NCI-H128 (cell line): ENCODE measurements around the gene CSTF1.
"Not testable (repeated sequence)": the region's sequence is repeated elsewhere in the genome, so short reads cannot be mapped to it uniquely, and the experiment has no call there.

Experiments
- DNase-seq: peaks from one replicate; lab custom pipeline; 2025; ENCODE audit not compliant: unreplicated experiment; lab: John Stamatoyannopoulos, UW

Gene CSTF1

DNA sequence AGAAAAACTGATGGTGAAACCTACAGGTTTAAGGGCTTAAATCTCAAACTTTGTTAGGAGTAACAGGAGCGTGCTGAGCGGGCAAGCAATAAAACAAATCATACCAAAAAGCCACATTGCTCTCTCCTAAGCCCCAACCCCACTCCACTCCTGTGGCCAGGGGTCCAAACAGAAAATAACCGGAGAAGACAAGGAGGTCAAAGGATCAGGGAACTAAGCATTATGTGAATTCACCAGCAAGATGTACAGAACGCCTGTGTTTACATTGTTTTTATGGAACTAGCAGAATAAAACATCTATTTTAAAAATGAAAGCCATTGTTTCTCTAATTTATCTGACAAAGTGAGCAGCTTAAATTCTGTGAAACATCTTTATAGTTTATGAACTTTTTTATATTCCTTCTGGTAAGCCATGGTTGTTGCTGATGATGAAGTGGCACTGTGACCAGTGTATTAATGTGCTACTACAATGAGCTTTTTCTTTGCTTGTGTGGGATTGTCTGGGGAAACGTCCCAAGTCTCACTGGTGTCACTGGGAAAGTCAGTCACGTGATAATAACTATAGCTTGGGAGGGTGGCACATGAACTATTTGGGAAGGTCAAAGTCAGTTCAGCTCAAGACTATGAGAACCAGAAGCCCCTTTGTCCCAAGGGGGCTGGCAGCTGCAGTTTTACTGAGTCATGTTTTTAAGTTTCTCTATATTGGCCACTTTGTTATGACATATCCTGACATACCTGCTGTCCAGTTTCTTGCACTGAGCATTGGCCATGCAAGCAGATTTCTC is 23.9 kb upstream of the CSTF1 start:
- no peak for DNase-seq

- no peak for DNase-seq
These were observed 23.3 kb upstream of the CSTF1 start for GRCh38 chr20:56369179-56369578.

- DNase-seq: no peak
These were observed 20.5 kb upstream of the CSTF1 start for GRCh38 chr20:56371977-56372376.

- no peak for DNase-seq
These were observed 19.6 kb upstream of the CSTF1 start for GRCh38 chr20:56372850-56373249.

- DNase-seq: no peak
These were observed 18.5 kb upstream of the CSTF1 start for GRCh38 chr20:56373942-56374341.

GRCh38 chr20:56376331-56376730 is 16.1 kb upstream of the CSTF1 start:
- no peak for DNase-seq

- no peak for DNase-seq
These were observed 14.1 kb upstream of the CSTF1 start for GRCh38 chr20:56378386-56378785.

DNA sequence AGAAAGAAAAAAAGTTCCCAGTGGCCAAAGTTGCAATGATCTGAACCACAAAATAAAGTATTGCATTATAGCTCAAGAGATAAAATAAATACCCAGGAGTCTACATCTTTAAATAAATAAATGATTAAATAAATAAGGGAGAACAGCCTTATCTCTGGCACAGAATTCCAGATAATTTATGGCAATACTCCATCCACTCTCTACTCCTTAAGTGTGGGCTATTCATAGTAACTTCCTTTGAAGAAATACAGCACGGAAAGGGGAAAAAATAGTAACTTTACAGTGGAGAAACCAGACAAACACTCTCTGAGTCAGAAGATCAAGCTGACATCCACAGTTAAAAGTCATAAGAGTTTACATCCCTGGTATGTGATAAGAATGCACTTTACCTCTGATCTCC is 12.1 kb upstream of the CSTF1 start:
- no peak for DNase-seq

DNA sequence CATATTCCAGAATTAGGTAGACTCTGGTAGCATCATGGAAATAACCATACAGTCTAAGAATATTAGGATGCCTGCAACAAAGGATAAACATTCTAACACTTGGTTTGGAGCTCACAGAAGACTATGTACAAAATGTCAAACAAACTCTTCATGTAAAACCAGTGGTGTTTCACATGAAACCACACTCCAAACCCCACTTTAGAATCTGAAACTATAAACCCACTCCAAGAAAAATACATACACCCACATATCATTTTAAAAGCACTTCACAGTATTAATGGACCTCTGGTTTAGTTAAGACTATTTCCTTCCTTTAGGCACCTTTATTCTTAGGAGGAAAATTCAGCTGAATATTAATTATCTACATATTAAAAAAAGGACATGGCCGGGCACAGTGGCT is 10.9 kb upstream of the CSTF1 start:
- no peak for DNase-seq

GRCh38 chr20:56382696-56383095 is 9.7 kb upstream of the CSTF1 start:
- DNase-seq: no peak

GRCh38 chr20:56383334-56383733 is 9.1 kb upstream of the CSTF1 start:
- DNase-seq: no peak

DNA sequence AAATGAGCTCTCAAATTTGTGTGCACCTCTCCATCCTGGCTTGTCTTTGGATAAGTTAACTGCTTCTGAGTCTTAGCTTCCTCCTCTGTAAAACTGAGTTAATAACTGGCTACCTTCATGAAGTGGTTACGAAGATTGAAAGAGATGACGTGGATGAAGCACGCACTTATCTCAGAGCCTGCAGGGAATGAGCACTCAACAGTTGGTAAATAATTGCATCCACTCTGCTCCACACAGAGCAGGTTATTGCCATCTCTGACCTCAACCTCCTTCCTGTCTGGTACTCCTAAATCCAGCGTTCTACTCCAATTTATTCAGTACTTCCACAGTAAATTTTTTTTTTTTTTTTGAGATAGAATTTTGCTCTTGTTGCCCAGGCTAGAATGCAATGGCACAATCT is 7.3 kb upstream of the CSTF1 start:
- no peak for DNase-seq

DNA sequence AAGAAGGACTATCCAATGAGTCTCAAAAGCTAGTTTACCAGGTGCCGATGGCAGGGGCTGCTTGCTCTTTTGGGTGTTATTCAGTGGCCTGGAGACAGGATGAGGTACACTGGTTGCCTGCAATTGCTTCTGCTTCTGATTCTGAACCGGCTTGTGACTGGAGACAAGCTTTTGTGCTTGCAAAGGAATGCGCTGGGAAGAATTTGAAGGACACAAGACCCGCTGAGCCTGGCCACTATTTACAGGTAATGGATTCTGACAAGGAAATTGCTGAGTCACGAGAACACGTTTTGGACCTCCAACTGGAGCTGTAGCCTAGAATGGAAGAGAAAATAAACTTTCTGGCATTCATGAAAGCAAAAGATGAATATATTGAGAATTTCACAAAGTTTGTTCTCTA is 6.2 kb upstream of the CSTF1 start:
- no peak for DNase-seq

DNA sequence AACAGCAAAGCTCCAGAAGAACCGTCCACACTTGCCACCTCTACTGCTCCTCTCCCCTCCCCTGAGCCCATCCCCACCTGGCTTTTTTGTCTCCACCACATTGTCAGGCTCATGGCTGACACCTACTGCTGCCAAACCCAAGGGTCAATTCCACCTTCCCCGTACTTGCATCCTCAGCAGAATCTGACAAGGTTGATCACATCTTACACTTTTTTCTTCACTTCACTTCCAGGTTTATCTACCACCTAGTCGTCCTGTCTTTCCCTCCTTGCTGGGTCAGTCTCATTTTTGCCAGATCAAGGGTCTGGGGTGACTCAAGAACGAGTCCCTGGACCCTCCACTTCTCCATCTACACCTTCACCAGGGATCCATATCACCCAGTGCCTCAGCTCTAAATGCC is 3.6 kb upstream of the CSTF1 start:
- no peak for DNase-seq

- DNase-seq: no peak
These were observed 2.6 kb upstream of the CSTF1 start for GRCh38 chr20:56389807-56390206.

GRCh38 chr20:56390396-56390795 is 2.0 kb upstream of the CSTF1 start:
- DNase-seq: not testable (repeated sequence)

- DNase-seq: no peak
These were observed 1.4 kb upstream of the CSTF1 start for GRCh38 chr20:56391037-56391436.

- DNase-seq: no peak
These were observed 781 bp upstream of the CSTF1 start for GRCh38 chr20:56391596-56392131.

- no peak for DNase-seq
These were observed 537 bp downstream of the CSTF1 start for GRCh38 chr20:56392881-56393482.

DNA sequence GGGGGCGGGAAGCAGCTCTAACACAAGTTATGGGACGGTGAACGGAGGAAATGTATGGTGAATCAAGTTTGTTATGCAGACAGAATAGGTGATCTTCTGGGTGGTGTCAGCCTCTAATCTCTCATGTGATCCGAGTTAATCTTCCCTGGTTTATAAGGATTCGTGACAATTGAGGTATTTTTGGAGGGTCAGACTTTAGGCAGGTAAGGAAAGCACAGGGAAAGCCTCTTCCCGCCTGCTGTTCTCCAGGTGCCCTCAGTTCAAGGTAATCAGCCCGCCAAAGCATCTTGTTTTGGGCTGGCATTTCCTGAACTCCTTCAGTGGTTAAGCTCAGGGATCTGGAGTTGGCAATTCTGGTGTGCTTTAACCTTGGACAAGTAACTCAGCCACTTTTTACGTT is 1.2 kb downstream of the CSTF1 start:
- DNase-seq: no peak

GRCh38 chr20:56395166-56395565 is 2.7 kb downstream of the CSTF1 start:
- DNase-seq: no peak

- DNase-seq: no peak
These were observed 7.7 kb downstream of the CSTF1 start for GRCh38 chr20:56400001-56400640.
